ENCODE data around the gene MSMB. TPM values are rescaled to one million over a fixed set of nuclear protein-coding genes. Genes with fewer than 3 reads are reported as not detected.

MSMB gene
- total RNA-seq, 2 experiments from 2014 or later: not detected

GRCh38 chr10:46052791-46053375 lies 6.8 kb upstream of the MSMB start:
- no peak overlapping the region for H3K27ac ChIP-seq (ENCODE audit: low read depth, low read length, poor library complexity, severe bottlenecking)
- no peak for DNase-seq (ENCODE audit: low spot score)
- no peak for TF ChIP-seq EZH2phosphoT487 (IDR thresholded peaks at IDR 0.05; ENCODE audit: borderline replicate concordance, low read depth, low read length)
- no peak for TF ChIP-seq CTCF (conservative IDR thresholded peaks at IDR 0.05; ENCODE audit: low read length)
- intact Hi-C loops (cut with micrococcal nuclease; ENCODE audit: unreplicated experiment): no loop called here
- no peaks in the 10 kb centered on the region for H3K9me2 ChIP-seq (ENCODE audit: insufficient read depth, low read length)
- H3K36me3 ChIP-seq (ENCODE audit: insufficient read depth, low read length): no peaks in the 10 kb centered on the region
- no peaks in the 10 kb centered on the region for H4K20me1 ChIP-seq (ENCODE audit: insufficient read depth, low read length)
- H2AFZ ChIP-seq (ENCODE audit: low read length): no peak overlapping the region
- peaks cover 7% of the 10 kb centered on the region; the same call in 1 of the 2 replicates for H3K9me3 ChIP-seq (ENCODE audit: low read length)
- CTCF ChIA-PET (ENCODE audit: unreplicated experiment): no interaction called here
- H3K4me1 ChIP-seq (ENCODE audit: insufficient read depth, low read length, poor library complexity, severe bottlenecking): no peaks in the 10 kb centered on the region
- no peak overlapping the region for H3K4me3 ChIP-seq (ENCODE audit: low read depth, low read length, poor library complexity, severe bottlenecking)
- H3K4me2 ChIP-seq (ENCODE audit: low read length): no peak overlapping the region
- BruUV-seq (replicated peaks): no TSS peak
- no peaks in the 10 kb centered on the region for H3K79me2 ChIP-seq (ENCODE audit: insufficient read depth, low read depth, low read length)
- POLR2A ChIA-PET: interaction anchor here (1.7 kb wide), 1 partner anchor 14 kb away, joined by 5 read pairs; no protein-coding TSS in a partner anchor

DNA sequence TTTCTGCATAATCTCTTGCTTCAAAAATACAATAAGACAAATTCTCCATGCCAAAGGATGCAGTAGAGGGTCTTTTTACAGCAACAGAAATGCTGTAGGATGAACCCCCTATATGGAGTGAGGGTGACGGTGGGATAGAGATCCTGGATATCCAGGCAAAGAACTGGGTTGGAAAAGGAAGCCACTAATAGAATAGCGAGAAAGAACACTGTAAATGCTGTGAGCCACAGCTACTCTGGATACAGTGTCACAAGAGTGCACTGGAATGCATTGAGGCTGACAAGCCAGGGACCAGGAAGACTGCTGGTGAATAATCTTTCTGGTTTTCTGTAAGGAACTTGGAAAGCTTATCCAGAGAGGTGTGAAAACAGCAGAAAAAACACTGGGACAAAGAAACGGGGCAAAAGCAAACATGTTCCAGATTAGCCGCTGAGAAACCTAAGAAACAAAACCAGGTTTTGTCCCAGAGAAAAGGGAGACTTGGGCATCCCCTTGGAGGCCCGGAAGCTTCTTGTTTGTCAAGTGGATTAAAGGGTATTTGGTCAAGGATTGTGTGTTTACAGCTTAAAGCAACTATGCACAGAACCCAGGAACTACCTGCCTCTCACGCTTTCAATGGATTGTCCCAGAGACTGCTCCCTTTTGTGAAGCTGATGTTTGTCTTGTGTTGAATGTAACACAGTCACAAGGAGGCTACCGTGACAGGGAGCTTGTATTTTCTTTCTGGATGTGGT lies 6.2 kb upstream of the MSMB start:
- H3K79me2 ChIP-seq (ENCODE audit: insufficient read depth, low read depth, low read length): no peaks in the 10 kb centered on the region
- H3K27ac ChIP-seq (ENCODE audit: low read depth, low read length, poor library complexity, severe bottlenecking): no peak overlapping the region
- no peaks in the 10 kb centered on the region for H3K4me1 ChIP-seq (ENCODE audit: insufficient read depth, low read length, poor library complexity, severe bottlenecking)
- DNase-seq (ENCODE audit: low spot score): no peak
- H3K9me2 ChIP-seq (ENCODE audit: insufficient read depth, low read length): no peaks in the 10 kb centered on the region
- ChIA-PET CTCF (ENCODE audit: unreplicated experiment) (no interaction called here), POLR2A (interaction anchor here (1.7 kb wide), 1 partner anchor 14 kb away, joined by 5 read pairs; no protein-coding TSS in a partner anchor)
- intact Hi-C loops (cut with micrococcal nuclease; ENCODE audit: unreplicated experiment): no loop called here
- BruUV-seq (replicated peaks): no TSS peak
- H3K36me3 ChIP-seq (ENCODE audit: insufficient read depth, low read length): no peaks in the 10 kb centered on the region
- H2AFZ ChIP-seq (ENCODE audit: low read length): no peak overlapping the region
- TF ChIP-seq EZH2phosphoT487 (IDR thresholded peaks at IDR 0.05; ENCODE audit: borderline replicate concordance, low read depth, low read length) (no peak), CTCF (conservative IDR thresholded peaks at IDR 0.05; ENCODE audit: low read length) (no peak)
- no peak overlapping the region for H3K4me2 ChIP-seq (ENCODE audit: low read length)
- peaks cover 3% of the 10 kb centered on the region; the same call in 1 of the 2 replicates for H3K9me3 ChIP-seq (ENCODE audit: low read length)
- no peak overlapping the region for H3K4me3 ChIP-seq (ENCODE audit: low read depth, low read length, poor library complexity, severe bottlenecking)
- H4K20me1 ChIP-seq (ENCODE audit: insufficient read depth, low read length): no peaks in the 10 kb centered on the region
